Measurements from ENCODE around the gene PTN.

PTN gene

GRCh38 chr7:137343281-137343841 is at the start of gene PTN:
TSS of gene PTN (minus strand) at chr7:137343733. CDS start at chr7:137254973, 88,760 bp downstream.
- DNase-seq (ENCODE audit: low spot score) = no peak

- DNase-seq (ENCODE audit: low spot score) = no peak
Measured at GRCh38 chr7:137390076-137390475, 46.5 kb upstream of the PTN start.

- DNase-seq (ENCODE audit: low spot score) = no peak
Measured at GRCh38 chr7:137388916-137389315, 45.4 kb upstream of the PTN start.

- DNase-seq (ENCODE audit: low spot score) = no peak
Measured at GRCh38 chr7:137386966-137387365, 43.4 kb upstream of the PTN start.

GRCh38 chr7:137381045-137381444 is 37.5 kb upstream of the PTN start:
- no peak for DNase-seq (ENCODE audit: low spot score)

GRCh38 chr7:137373507-137373906 is 30.0 kb upstream of the PTN start:
- DNase-seq (ENCODE audit: low spot score) = no peak

GRCh38 chr7:137371616-137372015 is 28.1 kb upstream of the PTN start:
- DNase-seq (ENCODE audit: low spot score) = no peak

GRCh38 chr7:137366995-137367394 is 23.5 kb upstream of the PTN start:
- DNase-seq (ENCODE audit: low spot score) = no peak

GRCh38 chr7:137363683-137364082 is 20.1 kb upstream of the PTN start:
- no peak for DNase-seq (ENCODE audit: low spot score)

- peak; percentile 24 for DNase-seq (ENCODE audit: low spot score)
Measured at GRCh38 chr7:137360087-137360679, 16.6 kb upstream of the PTN start.

- DNase-seq (ENCODE audit: low spot score) = no peak
Measured at GRCh38 chr7:137354961-137355360, 11.4 kb upstream of the PTN start.

- no peak for DNase-seq (ENCODE audit: low spot score)
Measured at GRCh38 chr7:137354396-137354795, 10.9 kb upstream of the PTN start.

GRCh38 chr7:137351941-137352340 is 8.4 kb upstream of the PTN start:
- no peak for DNase-seq (ENCODE audit: low spot score)

- no peak for DNase-seq (ENCODE audit: low spot score)
Measured at GRCh38 chr7:137345799-137346449, 2.4 kb upstream of the PTN start.

- DNase-seq (ENCODE audit: low spot score) = no peak
Measured at GRCh38 chr7:137342828-137343261, 688 bp downstream of the PTN start.

GRCh38 chr7:137342265-137342664 is 1.3 kb downstream of the PTN start:
- no peak for DNase-seq (ENCODE audit: low spot score)

- DNase-seq (ENCODE audit: low spot score) = peak; percentile 28
Measured at GRCh38 chr7:137337902-137338301, 5.6 kb downstream of the PTN start.

- no peak for DNase-seq (ENCODE audit: low spot score)
Measured at GRCh38 chr7:137335814-137336213, 7.7 kb downstream of the PTN start.

GRCh38 chr7:137331378-137331777 is 12.2 kb downstream of the PTN start:
- DNase-seq (ENCODE audit: low spot score) = no peak

- no peak for DNase-seq (ENCODE audit: low spot score)
Measured at GRCh38 chr7:137329411-137329810, 14.1 kb downstream of the PTN start.

GRCh38 chr7:137328373-137329120 is 15.0 kb downstream of the PTN start:
- DNase-seq (ENCODE audit: low spot score) = no peak

- DNase-seq (ENCODE audit: low spot score) = no peak
Measured at GRCh38 chr7:137325927-137326326, 17.6 kb downstream of the PTN start.

Measured in RKO (cell line).